ENCODE data around the gene STIP1.

The STIP1 gene

GRCh38 chr11:64157631-64158394, 28.2 kb upstream of the STIP1 start:
- DNase-seq (ENCODE audit: low spot score), result no peak

GRCh38 chr11:64161037-64161436, 24.9 kb upstream of the STIP1 start:
- DNase-seq (ENCODE audit: low spot score), result no peak

GRCh38 chr11:64162769-64163168, 23.2 kb upstream of the STIP1 start:
- peak; percentile 29 for DNase-seq (ENCODE audit: low spot score)

GRCh38 chr11:64163951-64164350, 22.0 kb upstream of the STIP1 start:
- no peak for DNase-seq (ENCODE audit: low spot score)

- no peak for DNase-seq (ENCODE audit: low spot score)
These were observed 21.3 kb upstream of the STIP1 start for GRCh38 chr11:64164392-64165312.

GRCh38 chr11:64165481-64165841, 20.5 kb upstream of the STIP1 start:
- DNase-seq (ENCODE audit: low spot score), result no peak

- DNase-seq (ENCODE audit: low spot score), result peak; percentile 89
These were observed 19.9 kb upstream of the STIP1 start, which contains the start of gene MACROD1 for GRCh38 chr11:64165842-64166635. TSS of gene MACROD1 (minus strand) at chr11:64166113. CDS start at chr11:64165994, 119 bp downstream.

GRCh38 chr11:64170419-64170818, 15.6 kb upstream of the STIP1 start:
- no peak for DNase-seq (ENCODE audit: low spot score)

GRCh38 chr11:64173616-64174355, 12.2 kb upstream of the STIP1 start:
- DNase-seq (ENCODE audit: low spot score), result no peak

GRCh38 chr11:64176751-64177150, 9.2 kb upstream of the STIP1 start:
- DNase-seq (ENCODE audit: low spot score), result no peak

GRCh38 chr11:64178203-64178602, 7.8 kb upstream of the STIP1 start:
- no peak for DNase-seq (ENCODE audit: low spot score)

GRCh38 chr11:64178951-64179639, 6.9 kb upstream of the STIP1 start:
- no peak for DNase-seq (ENCODE audit: low spot score)

- no peak for DNase-seq (ENCODE audit: low spot score)
These were observed 5.1 kb upstream of the STIP1 start for GRCh38 chr11:64180891-64181290.

- peak; percentile 90 for DNase-seq (ENCODE audit: low spot score)
These were observed 4.2 kb upstream of the STIP1 start for GRCh38 chr11:64181506-64182411.

GRCh38 chr11:64183890-64184289, 2.1 kb upstream of the STIP1 start:
- DNase-seq (ENCODE audit: low spot score), result no peak

- no peak for DNase-seq (ENCODE audit: low spot score)
These were observed 737 bp upstream of the STIP1 start for GRCh38 chr11:64185175-64185692.

GRCh38 chr11:64186492-64187165, 658 bp downstream of the STIP1 start:
- DNase-seq (ENCODE audit: low spot score), result no peak

GRCh38 chr11:64192434-64192833, 6.5 kb downstream of the STIP1 start:
- DNase-seq (ENCODE audit: low spot score), result no peak

GRCh38 chr11:64196626-64197025, 10.7 kb downstream of the STIP1 start:
- no peak for DNase-seq (ENCODE audit: low spot score)
